K562 (cell line): Measurements from ENCODE around the gene ZBTB7A. TPM values are rescaled to one million over a fixed set of nuclear protein-coding genes. Genes with fewer than 3 reads are reported as not detected.

Source experiments
- CHD1 ChIP-seq: fragments of 200-600 bp; sonication (generic); IDR thresholded peaks from one replicate; pipeline ENCODE4 v1.6.1; 2012; ENCODE audit warnings: mild to moderate bottlenecking, moderate library complexity, low read length, inconsistent platforms
- HDAC1 ChIP-seq, 2 experiments: fragments of 450-650 bp; IDR thresholded peaks; 2 replicates each; pipeline ENCODE4 v1.6.1; 2016 to 2017; ENCODE audit warnings: inconsistent platforms in 1 of 2, mild to moderate bottlenecking in 1 of 2, moderate library complexity in 1 of 2
- HMGN3 ChIP-seq: IDR thresholded peaks from 2 replicates; pipeline ENCODE4 v1.6.1; 2011; ENCODE audit warnings: borderline replicate concordance, low read depth, mild to moderate bottlenecking, mixed read lengths, low read length; ENCODE audit not compliant: insufficient read length; ENCODE audit errors: extremely low read depth
- MYC ChIP-seq, 2 experiments: fragments of 250-450 bp in 1 of 2; sonication (Bioruptor Pico) in 1 of 2; IDR thresholded peaks; 2 replicates each; pipeline versions ENCODE4 v1.5.1 to v1.6.1; 2012 to 2021; ENCODE audit warnings: low read depth in 2 of 2, borderline replicate concordance in 1 of 2, improper control_type of control experiment in 1 of 2, low read length in 1 of 2, mild to moderate bottlenecking in 1 of 2, moderate library complexity in 1 of 2
- SRSF3 ChIP-seq: fragments of 200-400 bp; formaldehyde crosslinking; IDR thresholded peaks from 2 replicates; pipeline ENCODE4 v1.6.1; 2016; ENCODE audit warnings: mild to moderate bottlenecking, low read length, moderate library complexity; ENCODE audit not compliant: insufficient read depth
- ZNF551 ChIP-seq: fragments of 250-450 bp; sonication (Bioruptor Pico); IDR thresholded peaks from 2 replicates; pipeline ENCODE4 v1.5.0; 2021; ENCODE audit warnings: mild to moderate bottlenecking, moderate library complexity
- ZNF589 ChIP-seq: fragments of 200-800 bp; sonication (Bioruptor generic); IDR thresholded peaks from 2 replicates; pipeline ENCODE4 v1.6.1; 2016; ENCODE audit warnings: low read depth, missing genetic modification characterization, missing compliant biosample characterization
- polyA plus RNA-seq, 8 experiments: library from polyadenylated mRNA; depleted of rRNA in 4 of 8; stranded (reverse) in 5 of 8; unstranded in 3 of 8; fragments of >200 nt; fragmentation: Nextera tagmentation in 2 of 8; fragmentation: Illumina TruSeq in 1 of 8; extraction: Ambion mirVana in 2 of 8; extraction: Trizol in 1 of 8; gene quantifications; 2 replicates each; pipeline versions ENCODE4 v1.2.1 to v1.2.3, GENCODE V29; 2011 to 2014; ENCODE audit warnings: inconsistent platforms in 1 of 8, missing spikeins in 1 of 8
- total RNA-seq, 7 experiments: library from RNA; depleted of rRNA in 6 of 7; stranded (reverse); fragments of >200 nt in 6 of 7; fragmentation: Illumina TruSeq in 2 of 7; extraction: Trizol in 2 of 7; gene quantifications; 2 replicates each; pipeline versions ENCODE4 v1.2.1 to v1.2.3, GENCODE V29; 2011 to 2021; ENCODE audit warnings: low replicate concordance in 1 of 7
- TF ChIP-seq, protein P1 (sequence below): fragments of 450-650 bp; IDR thresholded peaks from 2 replicates; pipeline ENCODE4 v1.6.1; 2016; ENCODE audit warnings: mild to moderate bottlenecking, moderate library complexity
- TF ChIP-seq, protein P2 (sequence below): fragments of 200-800 bp; sonication (Bioruptor generic); IDR thresholded peaks from 2 replicates; pipeline ENCODE4 v1.6.1; 2016; ENCODE audit warnings: missing genetic modification characterization, missing compliant biosample characterization

ZBTB7A gene
- total and polyA plus RNA-seq, 9 of the 15 experiments (the other 6 are each of a cell fraction or from before 2014, with no cell fraction given): 0.11 to 34.0 (median 4.6) TPM

DNA sequence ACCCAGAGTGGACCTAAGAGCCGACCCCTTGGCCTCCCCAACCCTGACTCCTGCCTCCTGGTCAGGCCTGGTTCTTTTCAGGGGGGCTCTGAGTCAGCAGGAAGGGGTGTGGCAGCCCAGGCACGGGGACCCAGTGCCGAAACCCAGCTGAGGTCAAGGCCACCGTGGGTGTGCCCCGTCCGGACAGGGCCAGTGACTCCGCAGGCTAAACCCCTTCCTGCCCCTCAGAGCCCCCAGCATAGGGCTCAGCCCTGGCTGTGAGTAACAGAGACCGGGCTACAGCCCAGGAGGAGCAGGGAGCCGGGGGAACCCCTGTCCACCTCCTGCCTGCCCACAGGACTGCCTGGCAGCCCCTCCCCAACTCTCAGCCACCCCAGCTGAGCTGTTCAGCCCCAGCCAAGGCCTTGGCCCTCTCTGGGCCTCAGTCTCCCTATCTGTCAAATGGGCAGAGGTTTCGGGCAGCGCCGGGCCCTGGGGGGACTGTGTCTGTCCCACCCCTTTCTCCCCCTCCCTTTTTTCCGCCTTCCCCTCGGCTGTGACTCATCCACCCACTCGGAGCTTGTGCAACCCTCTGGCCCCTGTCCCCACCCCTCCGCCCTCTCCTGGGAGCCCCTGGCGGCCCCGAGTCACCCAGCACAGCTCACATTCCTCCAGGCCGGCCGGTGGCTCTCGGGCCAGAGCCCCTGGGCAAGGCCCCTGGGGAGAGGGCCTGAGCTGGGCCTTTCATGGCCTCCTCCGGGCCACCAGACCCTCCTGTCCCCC is 8.6 kb downstream of the ZBTB7A start (continued):
- TF ChIP-seq, protein P1, sequence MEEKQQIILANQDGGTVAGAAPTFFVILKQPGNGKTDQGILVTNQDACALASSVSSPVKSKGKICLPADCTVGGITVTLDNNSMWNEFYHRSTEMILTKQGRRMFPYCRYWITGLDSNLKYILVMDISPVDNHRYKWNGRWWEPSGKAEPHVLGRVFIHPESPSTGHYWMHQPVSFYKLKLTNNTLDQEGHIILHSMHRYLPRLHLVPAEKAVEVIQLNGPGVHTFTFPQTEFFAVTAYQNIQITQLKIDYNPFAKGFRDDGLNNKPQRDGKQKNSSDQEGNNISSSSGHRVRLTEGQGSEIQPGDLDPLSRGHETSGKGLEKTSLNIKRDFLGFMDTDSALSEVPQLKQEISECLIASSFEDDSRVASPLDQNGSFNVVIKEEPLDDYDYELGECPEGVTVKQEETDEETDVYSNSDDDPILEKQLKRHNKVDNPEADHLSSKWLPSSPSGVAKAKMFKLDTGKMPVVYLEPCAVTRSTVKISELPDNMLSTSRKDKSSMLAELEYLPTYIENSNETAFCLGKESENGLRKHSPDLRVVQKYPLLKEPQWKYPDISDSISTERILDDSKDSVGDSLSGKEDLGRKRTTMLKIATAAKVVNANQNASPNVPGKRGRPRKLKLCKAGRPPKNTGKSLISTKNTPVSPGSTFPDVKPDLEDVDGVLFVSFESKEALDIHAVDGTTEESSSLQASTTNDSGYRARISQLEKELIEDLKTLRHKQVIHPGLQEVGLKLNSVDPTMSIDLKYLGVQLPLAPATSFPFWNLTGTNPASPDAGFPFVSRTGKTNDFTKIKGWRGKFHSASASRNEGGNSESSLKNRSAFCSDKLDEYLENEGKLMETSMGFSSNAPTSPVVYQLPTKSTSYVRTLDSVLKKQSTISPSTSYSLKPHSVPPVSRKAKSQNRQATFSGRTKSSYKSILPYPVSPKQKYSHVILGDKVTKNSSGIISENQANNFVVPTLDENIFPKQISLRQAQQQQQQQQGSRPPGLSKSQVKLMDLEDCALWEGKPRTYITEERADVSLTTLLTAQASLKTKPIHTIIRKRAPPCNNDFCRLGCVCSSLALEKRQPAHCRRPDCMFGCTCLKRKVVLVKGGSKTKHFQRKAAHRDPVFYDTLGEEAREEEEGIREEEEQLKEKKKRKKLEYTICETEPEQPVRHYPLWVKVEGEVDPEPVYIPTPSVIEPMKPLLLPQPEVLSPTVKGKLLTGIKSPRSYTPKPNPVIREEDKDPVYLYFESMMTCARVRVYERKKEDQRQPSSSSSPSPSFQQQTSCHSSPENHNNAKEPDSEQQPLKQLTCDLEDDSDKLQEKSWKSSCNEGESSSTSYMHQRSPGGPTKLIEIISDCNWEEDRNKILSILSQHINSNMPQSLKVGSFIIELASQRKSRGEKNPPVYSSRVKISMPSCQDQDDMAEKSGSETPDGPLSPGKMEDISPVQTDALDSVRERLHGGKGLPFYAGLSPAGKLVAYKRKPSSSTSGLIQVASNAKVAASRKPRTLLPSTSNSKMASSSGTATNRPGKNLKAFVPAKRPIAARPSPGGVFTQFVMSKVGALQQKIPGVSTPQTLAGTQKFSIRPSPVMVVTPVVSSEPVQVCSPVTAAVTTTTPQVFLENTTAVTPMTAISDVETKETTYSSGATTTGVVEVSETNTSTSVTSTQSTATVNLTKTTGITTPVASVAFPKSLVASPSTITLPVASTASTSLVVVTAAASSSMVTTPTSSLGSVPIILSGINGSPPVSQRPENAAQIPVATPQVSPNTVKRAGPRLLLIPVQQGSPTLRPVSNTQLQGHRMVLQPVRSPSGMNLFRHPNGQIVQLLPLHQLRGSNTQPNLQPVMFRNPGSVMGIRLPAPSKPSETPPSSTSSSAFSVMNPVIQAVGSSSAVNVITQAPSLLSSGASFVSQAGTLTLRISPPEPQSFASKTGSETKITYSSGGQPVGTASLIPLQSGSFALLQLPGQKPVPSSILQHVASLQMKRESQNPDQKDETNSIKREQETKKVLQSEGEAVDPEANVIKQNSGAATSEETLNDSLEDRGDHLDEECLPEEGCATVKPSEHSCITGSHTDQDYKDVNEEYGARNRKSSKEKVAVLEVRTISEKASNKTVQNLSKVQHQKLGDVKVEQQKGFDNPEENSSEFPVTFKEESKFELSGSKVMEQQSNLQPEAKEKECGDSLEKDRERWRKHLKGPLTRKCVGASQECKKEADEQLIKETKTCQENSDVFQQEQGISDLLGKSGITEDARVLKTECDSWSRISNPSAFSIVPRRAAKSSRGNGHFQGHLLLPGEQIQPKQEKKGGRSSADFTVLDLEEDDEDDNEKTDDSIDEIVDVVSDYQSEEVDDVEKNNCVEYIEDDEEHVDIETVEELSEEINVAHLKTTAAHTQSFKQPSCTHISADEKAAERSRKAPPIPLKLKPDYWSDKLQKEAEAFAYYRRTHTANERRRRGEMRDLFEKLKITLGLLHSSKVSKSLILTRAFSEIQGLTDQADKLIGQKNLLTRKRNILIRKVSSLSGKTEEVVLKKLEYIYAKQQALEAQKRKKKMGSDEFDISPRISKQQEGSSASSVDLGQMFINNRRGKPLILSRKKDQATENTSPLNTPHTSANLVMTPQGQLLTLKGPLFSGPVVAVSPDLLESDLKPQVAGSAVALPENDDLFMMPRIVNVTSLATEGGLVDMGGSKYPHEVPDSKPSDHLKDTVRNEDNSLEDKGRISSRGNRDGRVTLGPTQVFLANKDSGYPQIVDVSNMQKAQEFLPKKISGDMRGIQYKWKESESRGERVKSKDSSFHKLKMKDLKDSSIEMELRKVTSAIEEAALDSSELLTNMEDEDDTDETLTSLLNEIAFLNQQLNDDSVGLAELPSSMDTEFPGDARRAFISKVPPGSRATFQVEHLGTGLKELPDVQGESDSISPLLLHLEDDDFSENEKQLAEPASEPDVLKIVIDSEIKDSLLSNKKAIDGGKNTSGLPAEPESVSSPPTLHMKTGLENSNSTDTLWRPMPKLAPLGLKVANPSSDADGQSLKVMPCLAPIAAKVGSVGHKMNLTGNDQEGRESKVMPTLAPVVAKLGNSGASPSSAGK: no peak
- TF ChIP-seq SRSF3 (no peak), ZNF551 (no peak), MYC (IDR thresholded peaks at IDR 0.05; ENCODE audit: low read depth, low read length) (0 out of 2 replicates have a peak, but pooled peaks have one; percentile 15), MYC (CRISPR knock-in tag; IDR thresholded peaks at IDR 0.05; ENCODE audit: borderline replicate concordance, low read depth) (no peak), HDAC1 (IDR thresholded peaks at IDR 0.05) (peak in 1 of 2 experiments; percentile 62; a peak in 3 of 4 replicates), CHD1 (no peak), HMGN3 (no peak), ZNF589 (CRISPR knock-in tag) (no peak)
- TF ChIP-seq, protein P2, sequence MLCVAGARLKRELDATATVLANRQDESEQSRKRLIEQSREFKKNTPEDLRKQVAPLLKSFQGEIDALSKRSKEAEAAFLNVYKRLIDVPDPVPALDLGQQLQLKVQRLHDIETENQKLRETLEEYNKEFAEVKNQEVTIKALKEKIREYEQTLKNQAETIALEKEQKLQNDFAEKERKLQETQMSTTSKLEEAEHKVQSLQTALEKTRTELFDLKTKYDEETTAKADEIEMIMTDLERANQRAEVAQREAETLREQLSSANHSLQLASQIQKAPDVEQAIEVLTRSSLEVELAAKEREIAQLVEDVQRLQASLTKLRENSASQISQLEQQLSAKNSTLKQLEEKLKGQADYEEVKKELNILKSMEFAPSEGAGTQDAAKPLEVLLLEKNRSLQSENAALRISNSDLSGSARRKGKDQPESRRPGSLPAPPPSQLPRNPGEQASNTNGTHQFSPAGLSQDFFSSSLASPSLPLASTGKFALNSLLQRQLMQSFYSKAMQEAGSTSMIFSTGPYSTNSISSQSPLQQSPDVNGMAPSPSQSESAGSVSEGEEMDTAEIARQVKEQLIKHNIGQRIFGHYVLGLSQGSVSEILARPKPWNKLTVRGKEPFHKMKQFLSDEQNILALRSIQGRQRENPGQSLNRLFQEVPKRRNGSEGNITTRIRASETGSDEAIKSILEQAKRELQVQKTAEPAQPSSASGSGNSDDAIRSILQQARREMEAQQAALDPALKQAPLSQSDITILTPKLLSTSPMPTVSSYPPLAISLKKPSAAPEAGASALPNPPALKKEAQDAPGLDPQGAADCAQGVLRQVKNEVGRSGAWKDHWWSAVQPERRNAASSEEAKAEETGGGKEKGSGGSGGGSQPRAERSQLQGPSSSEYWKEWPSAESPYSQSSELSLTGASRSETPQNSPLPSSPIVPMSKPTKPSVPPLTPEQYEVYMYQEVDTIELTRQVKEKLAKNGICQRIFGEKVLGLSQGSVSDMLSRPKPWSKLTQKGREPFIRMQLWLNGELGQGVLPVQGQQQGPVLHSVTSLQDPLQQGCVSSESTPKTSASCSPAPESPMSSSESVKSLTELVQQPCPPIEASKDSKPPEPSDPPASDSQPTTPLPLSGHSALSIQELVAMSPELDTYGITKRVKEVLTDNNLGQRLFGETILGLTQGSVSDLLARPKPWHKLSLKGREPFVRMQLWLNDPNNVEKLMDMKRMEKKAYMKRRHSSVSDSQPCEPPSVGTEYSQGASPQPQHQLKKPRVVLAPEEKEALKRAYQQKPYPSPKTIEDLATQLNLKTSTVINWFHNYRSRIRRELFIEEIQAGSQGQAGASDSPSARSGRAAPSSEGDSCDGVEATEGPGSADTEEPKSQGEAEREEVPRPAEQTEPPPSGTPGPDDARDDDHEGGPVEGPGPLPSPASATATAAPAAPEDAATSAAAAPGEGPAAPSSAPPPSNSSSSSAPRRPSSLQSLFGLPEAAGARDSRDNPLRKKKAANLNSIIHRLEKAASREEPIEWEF (CRISPR knock-in tag): no peak
